GM12874 (cell line): ENCODE results near the gene DOCK3.

Source experiments
- CTCF ChIP-seq: IDR thresholded peaks from 2 replicates; pipeline ENCODE4 v1.5.1; 2011; ENCODE audit warnings: low read depth, mild to moderate bottlenecking, control low read depth, low read length, moderate library complexity; ENCODE audit not compliant: insufficient read depth

Gene DOCK3

GRCh38 chr3:51386852-51387229 lies 712.1 kb downstream of the DOCK3 start:
- no peak for TF ChIP-seq CTCF

GRCh38 chr3:51388286-51389029 lies 713.7 kb downstream of the DOCK3 start:
- no peak for TF ChIP-seq CTCF

GRCh38 chr3:51389423-51390183 lies 714.9 kb downstream of the DOCK3 start:
- TF ChIP-seq CTCF, result peak; percentile 82

- no peak; the same call in 1 of the 2 replicates for TF ChIP-seq CTCF
These were observed 715.7 kb downstream of the DOCK3 start for GRCh38 chr3:51390246-51391074.

GRCh38 chr3:51391075-51391565 lies 716.4 kb downstream of the DOCK3 start, which contains the start of gene RBM15B:
RBM15B (plus strand) TSS chr3:51391285; CDS start chr3:51391400, 115 bp downstream.
- peak; percentile 99; the same call in 1 of the 2 replicates for TF ChIP-seq CTCF

- TF ChIP-seq CTCF, result no peak
These were observed 717.0 kb downstream of the DOCK3 start for GRCh38 chr3:51391566-51392354.
